ENCODE data around the gene PCDHGC4. TPM values are rescaled to one million over a fixed set of nuclear protein-coding genes. Genes with fewer than 3 reads are reported as not detected.

PCDHGC4 gene
- total RNA-seq, 4 donors from 2014 or later, result 1.8 to 26.5 (median 2.7) TPM

DNA sequence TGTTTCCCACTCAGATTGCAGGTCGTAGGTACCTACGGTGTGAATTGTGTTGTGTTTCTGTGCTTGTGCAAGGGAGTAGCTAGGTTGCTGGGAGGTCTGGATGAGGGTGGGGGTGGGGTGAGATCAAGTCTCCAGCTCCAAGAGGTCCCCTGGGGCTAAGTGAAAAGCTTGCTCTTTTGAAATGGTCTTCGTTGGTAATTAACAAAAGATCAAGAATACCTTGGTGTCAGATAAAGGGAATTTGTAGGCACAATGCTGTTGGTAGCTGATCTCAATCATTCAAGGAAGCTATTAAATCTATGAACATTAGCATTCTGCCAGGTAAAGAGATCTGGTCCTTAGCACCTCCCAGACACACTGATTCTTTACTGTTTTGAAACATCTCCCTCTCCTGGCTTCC lies 928 bp upstream of the PCDHGC4 start:
- Histone ChIP-seq H3K27ac (no peak overlapping the region), H3K36me3 (no peaks in the 10 kb centered on the region), H3K4me3 (no peak overlapping the region), H3K9me3 (no peaks in the 10 kb centered on the region), H3K27me3 (peaks cover 13% of the 10 kb centered on the region), H3K4me1 (peaks cover 8 to 43% (median 14%) of the 10 kb centered on the region in 4 donors)
- TF ChIP-seq EP300 (IDR thresholded peaks at IDR 0.05; ENCODE audit: low read depth), result no peak
- TF ChIP-seq, protein P1, sequence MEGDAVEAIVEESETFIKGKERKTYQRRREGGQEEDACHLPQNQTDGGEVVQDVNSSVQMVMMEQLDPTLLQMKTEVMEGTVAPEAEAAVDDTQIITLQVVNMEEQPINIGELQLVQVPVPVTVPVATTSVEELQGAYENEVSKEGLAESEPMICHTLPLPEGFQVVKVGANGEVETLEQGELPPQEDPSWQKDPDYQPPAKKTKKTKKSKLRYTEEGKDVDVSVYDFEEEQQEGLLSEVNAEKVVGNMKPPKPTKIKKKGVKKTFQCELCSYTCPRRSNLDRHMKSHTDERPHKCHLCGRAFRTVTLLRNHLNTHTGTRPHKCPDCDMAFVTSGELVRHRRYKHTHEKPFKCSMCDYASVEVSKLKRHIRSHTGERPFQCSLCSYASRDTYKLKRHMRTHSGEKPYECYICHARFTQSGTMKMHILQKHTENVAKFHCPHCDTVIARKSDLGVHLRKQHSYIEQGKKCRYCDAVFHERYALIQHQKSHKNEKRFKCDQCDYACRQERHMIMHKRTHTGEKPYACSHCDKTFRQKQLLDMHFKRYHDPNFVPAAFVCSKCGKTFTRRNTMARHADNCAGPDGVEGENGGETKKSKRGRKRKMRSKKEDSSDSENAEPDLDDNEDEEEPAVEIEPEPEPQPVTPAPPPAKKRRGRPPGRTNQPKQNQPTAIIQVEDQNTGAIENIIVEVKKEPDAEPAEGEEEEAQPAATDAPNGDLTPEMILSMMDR (IDR thresholded peaks at IDR 0.05), result no peak
- TF ChIP-seq POLR2A (IDR thresholded peaks at IDR 0.05), result no peak
- TF ChIP-seq POLR2AphosphoS5 (IDR thresholded peaks at IDR 0.05), result no peak
- intact Hi-C loops (cut with DNase I; ENCODE audit: low total_unique reads), result no loop called here
- in situ Hi-C loops (cut with MboI; ENCODE audit: low pct_ligation_motif_present in 1 of 4, low pct_unique_long_range_greater_than_20kb in 1 of 4, low sequenced_read_pairs in 3 of 4), result no loop called here
- WGBS, 2 donors (ENCODE audit: low coverage in 1 of 2), result 72% methylated on average over 3 of the region's 3 CpGs; no CpG with 5 or more reads in 1 of the 2 donors
- DNase-seq, result no peak

DNA sequence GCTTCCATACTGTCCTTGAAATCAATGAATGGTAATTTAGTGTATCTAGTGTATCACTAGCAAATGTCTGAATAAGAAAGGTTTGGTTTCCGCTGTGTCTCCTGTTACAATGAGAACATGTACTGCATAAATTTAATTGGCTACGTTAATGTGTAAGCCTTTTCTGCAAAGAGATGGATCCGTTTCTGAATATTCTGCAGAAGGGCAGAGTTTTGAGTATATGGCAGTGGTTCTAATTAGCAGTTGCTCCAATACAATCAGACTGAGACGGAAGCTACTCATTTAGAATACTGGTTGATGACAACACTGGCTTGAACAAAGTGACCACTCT lies 555 bp upstream of the PCDHGC4 start:
- 37 to 39% methylated on average over 3 to 4 of the region's 4 CpGs for WGBS, 2 donors (ENCODE audit: low coverage in 1 of 2)
- H3K36me3 ChIP-seq, result no peaks in the 10 kb centered on the region
- TF ChIP-seq, protein P1 (IDR thresholded peaks at IDR 0.05), result no peak
- TF ChIP-seq POLR2A (IDR thresholded peaks at IDR 0.05) (no peak), POLR2AphosphoS5 (IDR thresholded peaks at IDR 0.05) (no peak), EP300 (IDR thresholded peaks at IDR 0.05; ENCODE audit: low read depth) (no peak)
- H3K9me3 ChIP-seq, result no peaks in the 10 kb centered on the region
- peaks cover 8 to 39% (median 13%) of the 10 kb centered on the region in 4 donors for H3K4me1 ChIP-seq
- in situ Hi-C loops (cut with MboI; ENCODE audit: low pct_ligation_motif_present in 1 of 4, low pct_unique_long_range_greater_than_20kb in 1 of 4, low sequenced_read_pairs in 3 of 4) (no loop called here), intact Hi-C loops (cut with DNase I; ENCODE audit: low total_unique reads) (no loop called here)
- H3K4me3 ChIP-seq, result peak overlapping the region in 3 of 4 donors; percentile 18 to 49 (median 32)
- no peak for DNase-seq
- peaks cover 13% of the 10 kb centered on the region for H3K27me3 ChIP-seq
- H3K27ac ChIP-seq, result no peak overlapping the region

DNA sequence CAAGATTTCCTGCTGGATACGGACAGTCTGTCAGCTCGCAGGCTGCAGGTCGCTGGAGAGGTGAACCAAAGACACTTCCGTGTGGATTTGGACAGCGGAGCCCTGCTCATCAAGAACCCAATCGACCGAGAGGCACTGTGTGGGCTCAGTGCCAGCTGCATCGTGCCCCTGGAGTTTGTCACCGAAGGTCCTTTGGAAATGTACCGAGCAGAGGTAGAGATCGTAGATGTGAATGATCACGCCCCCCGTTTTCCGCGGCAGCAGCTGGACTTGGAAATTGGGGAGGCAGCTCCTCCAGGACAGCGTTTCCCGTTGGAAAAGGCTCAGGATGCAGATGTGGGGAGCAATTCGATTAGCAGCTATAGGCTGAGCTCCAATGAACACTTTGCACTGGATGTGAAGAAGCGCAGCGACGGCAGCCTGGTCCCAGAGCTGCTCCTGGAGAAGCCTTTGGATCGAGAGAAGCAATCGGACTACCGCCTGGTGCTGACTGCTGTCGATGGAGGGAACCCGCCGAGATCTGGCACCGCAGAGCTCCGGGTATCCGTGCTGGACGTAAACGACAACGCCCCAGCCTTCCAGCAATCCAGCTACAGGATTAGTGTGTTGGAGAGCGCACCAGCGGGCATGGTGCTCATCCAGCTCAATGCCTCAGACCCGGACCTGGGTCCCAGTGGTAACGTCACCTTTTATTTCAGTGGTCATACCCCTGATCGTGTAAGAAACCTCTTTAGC lies 658 bp downstream of the PCDHGC4 start:
- Histone ChIP-seq H3K9me3 (no peaks in the 10 kb centered on the region), H3K27ac (no peak overlapping the region), H3K4me1 (peaks cover 7 to 27% (median 10%) of the 10 kb centered on the region in 4 donors), H3K36me3 (no peaks in the 10 kb centered on the region), H3K4me3 (peak overlapping the region in 3 of 4 donors; percentile 18 to 49 (median 32)), H3K27me3 (peaks cover 13% of the 10 kb centered on the region)
- intact Hi-C loops (cut with DNase I; ENCODE audit: low total_unique reads) (no loop called here), in situ Hi-C loops (cut with MboI; ENCODE audit: low pct_ligation_motif_present in 1 of 4, low pct_unique_long_range_greater_than_20kb in 1 of 4, low sequenced_read_pairs in 3 of 4) (no loop called here)
- 68 to 87% methylated on average over 3 to 38 of the region's 38 CpGs for WGBS, 2 donors (ENCODE audit: low coverage in 1 of 2)
- TF ChIP-seq POLR2A (IDR thresholded peaks at IDR 0.05) (no peak), POLR2AphosphoS5 (IDR thresholded peaks at IDR 0.05) (no peak), EP300 (IDR thresholded peaks at IDR 0.05; ENCODE audit: low read depth) (no peak)
- TF ChIP-seq, protein P1 (IDR thresholded peaks at IDR 0.05), result no peak
- no peak for DNase-seq

DNA sequence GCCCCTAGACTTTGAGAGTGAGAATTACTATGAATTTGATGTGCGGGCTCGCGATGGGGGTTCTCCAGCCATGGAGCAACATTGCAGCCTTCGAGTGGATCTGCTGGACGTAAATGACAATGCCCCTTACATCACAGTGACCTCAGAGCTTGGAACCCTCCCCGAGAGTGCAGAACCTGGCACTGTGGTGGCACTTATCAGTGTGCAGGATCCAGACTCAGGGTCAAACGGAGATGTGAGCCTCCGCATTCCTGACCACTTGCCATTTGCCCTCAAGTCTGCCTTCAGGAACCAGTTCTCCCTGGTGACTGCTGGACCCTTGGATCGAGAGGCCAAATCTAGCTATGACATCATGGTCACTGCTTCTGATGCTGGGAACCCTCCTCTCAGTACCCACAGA lies 1.3 kb downstream of the PCDHGC4 start:
- no peak for DNase-seq
- H3K27ac ChIP-seq, result no peak overlapping the region
- H3K4me3 ChIP-seq, result no peak overlapping the region
- H3K9me3 ChIP-seq, result no peaks in the 10 kb centered on the region
- H3K4me1 ChIP-seq, result peaks cover 7 to 21% (median 9%) of the 10 kb centered on the region in 4 donors
- intact Hi-C loops (cut with DNase I; ENCODE audit: low total_unique reads) (no loop called here), in situ Hi-C loops (cut with MboI; ENCODE audit: low pct_ligation_motif_present in 1 of 4, low pct_unique_long_range_greater_than_20kb in 1 of 4, low sequenced_read_pairs in 3 of 4) (no loop called here)
- WGBS, 2 donors (ENCODE audit: low coverage in 1 of 2), result 95% methylated on average over 9 of the region's 9 CpGs; no CpG with 5 or more reads in 1 of the 2 donors
- no peaks in the 10 kb centered on the region for H3K36me3 ChIP-seq
- H3K27me3 ChIP-seq, result peaks cover 18% of the 10 kb centered on the region
- TF ChIP-seq, protein P1 (IDR thresholded peaks at IDR 0.05), result no peak
- TF ChIP-seq EP300 (IDR thresholded peaks at IDR 0.05; ENCODE audit: low read depth), result no peak
- TF ChIP-seq POLR2AphosphoS5 (IDR thresholded peaks at IDR 0.05), result no peak
- TF ChIP-seq POLR2A (IDR thresholded peaks at IDR 0.05), result no peak

All from transverse colon (tissue), 4 donors.